B cell (primary cell): ENCODE data around the gene RSPH6A. TPM values are rescaled to one million over a fixed set of nuclear protein-coding genes. Genes with fewer than 3 reads are reported as not detected.

ENCODE experiments used
- ATAC-seq: fragments of 200-7000 bp; cut with Tn5 transposase; one replicate; pipeline ENCODE4 v1.10.0; 2021; ENCODE audit warnings: low read depth, mild to moderate bottlenecking, moderate number of reproducible peaks, moderate library complexity
- CTCF ChIA-PET: fragments of 350-600 bp; sonication (Branson Sonifier 250); formaldehyde crosslinking; loops from one replicate; lab custom pipeline; 2021; ENCODE audit warnings: antibody characterized with exemption, inconsistent platforms; lab: Charles Lee
- POLR2A ChIA-PET: fragments of 350-600 bp; sonication (Branson Sonifier 250); formaldehyde crosslinking; loops from one replicate; lab custom pipeline; 2021; ENCODE audit warnings: antibody characterized with exemption; lab: Charles Lee
- DNase-seq: peaks from one replicate; pipeline ENCODE4 v3.0.0; 2013
- H2AFZ ChIP-seq: 2 replicates; pipeline ENCODE4 v1.6.1; 2012; ENCODE audit warnings: mild to moderate bottlenecking, low read depth, low read length; ENCODE audit not compliant: insufficient read depth, poor library complexity, severe bottlenecking
- H3K27ac ChIP-seq, 2 donors: 1 replicate in 1 of 2; 2 replicates in 1 of 2; pipeline ENCODE4 v1.5.1; 2012 to 2013; ENCODE audit warnings: low read length in 2 of 2, mild to moderate bottlenecking in 2 of 2, moderate library complexity in 1 of 2
- H3K27me3 ChIP-seq, 4 experiments: fragments of 200-600 bp in 1 of 4; sonication (generic) in 1 of 4; replicated peaks in 1 of 4; 1 replicate in 2 of 4; 2 replicates in 2 of 4; pipeline versions ENCODE4 v1.6.1 to v1.7.0; 2013 to 2016; ENCODE audit warnings: low read length in 3 of 4, mild to moderate bottlenecking in 2 of 4, mixed read lengths in 1 of 4, moderate library complexity in 1 of 4; ENCODE audit not compliant: insufficient read depth in 4 of 4, control insufficient read depth in 3 of 4; ENCODE audit errors: control extremely low read depth in 1 of 4
- H3K36me3 ChIP-seq, 2 experiments: replicated peaks in 1 of 2; 1 replicate in 1 of 2; 2 replicates in 1 of 2; pipeline versions ENCODE4 v1.6.1 to v1.7.1; 2013; ENCODE audit warnings: low read length in 1 of 2; ENCODE audit not compliant: insufficient read depth in 2 of 2, control insufficient read depth in 1 of 2; ENCODE audit errors: control extremely low read depth in 1 of 2, extremely low read depth in 1 of 2
- H3K4me1 ChIP-seq, 2 donors: fragments of 200-600 bp in 1 of 2; sonication (generic) in 1 of 2; 1 replicate in 1 of 2; 2 replicates in 1 of 2; pipeline versions ENCODE4 v1.5.1 to v1.6.1; 2013 to 2017; ENCODE audit warnings: low read length in 2 of 2; ENCODE audit not compliant: control insufficient read depth in 2 of 2, insufficient read depth in 2 of 2
- H3K4me2 ChIP-seq: replicated peaks from 2 replicates; pipeline ENCODE3; 2012; ENCODE audit warnings: mild to moderate bottlenecking, low read depth, low read length; ENCODE audit not compliant: poor library complexity, severe bottlenecking
- H3K4me3 ChIP-seq, 5 experiments: fragments of 200-600 bp in 1 of 5; sonication (generic) in 1 of 5; 1 replicate in 3 of 5; 2 replicates in 2 of 5; pipeline versions ENCODE4 v1.5.1 to v1.7.0; 2011 to 2016; ENCODE audit warnings: low read length in 4 of 5, mild to moderate bottlenecking in 4 of 5, low read depth in 2 of 5, control low read depth in 1 of 5, moderate library complexity in 1 of 5; ENCODE audit not compliant: insufficient read depth in 1 of 5; ENCODE audit errors: control extremely low read depth in 1 of 5, extremely low read depth in 1 of 5
- H3K79me2 ChIP-seq: fragments of 200-600 bp; sonication (generic); one replicate; pipeline ENCODE4 v1.6.0; 2016; ENCODE audit warnings: low read length; ENCODE audit not compliant: control insufficient read depth, insufficient read depth
- H3K9ac ChIP-seq: fragments of 200-600 bp; sonication (generic); 2 replicates; pipeline ENCODE4 v1.6.1; 2017; ENCODE audit warnings: mild to moderate bottlenecking, low read length, moderate library complexity
- H3K9me3 ChIP-seq, 3 donors: one replicate each; pipeline versions ENCODE4 v1.6.1 to v1.7.1; 2013; ENCODE audit warnings: low read length in 2 of 3; ENCODE audit not compliant: control insufficient read depth in 2 of 3, insufficient read depth in 1 of 3; ENCODE audit errors: control extremely low read depth in 1 of 3
- H4K20me1 ChIP-seq: 2 replicates; pipeline ENCODE4 v1.6.0; 2012; ENCODE audit warnings: mild to moderate bottlenecking, low read length; ENCODE audit not compliant: insufficient read depth, control insufficient read depth, poor library complexity, severe bottlenecking
- H3K27ac Mint-ChIP-seq: one replicate; pipeline ENCODE4 v1.8.0; 2021; ENCODE audit warnings: mixed read lengths
- H3K27me3 Mint-ChIP-seq: one replicate; pipeline ENCODE4 v1.8.0; 2021; ENCODE audit warnings: mixed read lengths
- H3K4me1 Mint-ChIP-seq: one replicate; pipeline ENCODE4 v1.8.0; 2021; ENCODE audit warnings: mixed read lengths
- H3K4me3 Mint-ChIP-seq: one replicate; pipeline ENCODE4 v1.8.0; 2021; ENCODE audit warnings: mixed read lengths
- H3K9me3 Mint-ChIP-seq: one replicate; pipeline ENCODE4 v1.8.0; 2022; ENCODE audit warnings: mixed read lengths; ENCODE audit not compliant: insufficient read depth
- CTCF ChIP-seq: fragments of 200-600 bp; IDR thresholded peaks from one replicate; pipeline ENCODE4 v1.8.0; 2022; ENCODE audit warnings: antibody characterized with exemption, mild to moderate bottlenecking
- EZH2 ChIP-seq: IDR thresholded peaks from 2 replicates; pipeline ENCODE4 v1.6.1; 2012; ENCODE audit warnings: borderline replicate concordance, low read depth, mild to moderate bottlenecking, moderate library complexity, low read length; ENCODE audit not compliant: insufficient read depth, poor library complexity, severe bottlenecking
- WGBS: methylation state at CpG from one replicate; pipeline ENCODE4 v1.1.5; 2013; ENCODE audit warnings: missing lambda C conversion rate; ENCODE audit not compliant: insufficient coverage; 5-methylcytosine and 5-hydroxymethylcytosine counted together
- intact Hi-C: fragments of 100-400 bp; cut with micrococcal nuclease; formaldehyde crosslinking; loops from one replicate; pipeline ENCODE4 v1.10.0; 2022
- polyA plus RNA-seq: library from polyadenylated mRNA; depleted of rRNA; stranded (reverse); fragments of >200 nt; gene quantifications from 2 replicates; pipeline ENCODE4 v1.2.3, GENCODE V29; 2012
- total RNA-seq, 2 donors: library from RNA; stranded (reverse); fragments of 120-200 nt in 1 of 2; gene quantifications; 1 replicate in 1 of 2; 2 replicates in 1 of 2; pipeline versions ENCODE4 v1.2.3 to v1.2.4, GENCODE V29; 2013 to 2022

The RSPH6A gene
- total and polyA plus RNA-seq, 2 donors (not counting 1 experiment from before 2014, with no cell fraction given) = 0.03 to 0.62 TPM

GRCh38 chr19:45778010-45778661 is 37.0 kb downstream of the RSPH6A start:
- Histone ChIP-seq H3K36me3 (peaks cover 0 to 11% of the 10 kb centered on the region in 2 experiments), H4K20me1 (peaks cover 54% of the 10 kb centered on the region), H3K9ac (no peak overlapping the region), H3K4me2 (peak overlapping the region; percentile 92), H3K79me2 (no peaks in the 10 kb centered on the region), H3K9me3 (peaks cover 0 to 4% (median 0%) of the 10 kb centered on the region in 3 donors), H3K4me3 (no peak overlapping the region), H3K4me1 (peaks cover 17 to 22% of the 10 kb centered on the region in 2 donors), H3K27me3 (peaks cover 0 to 23% (median 2%) of the 10 kb centered on the region in 4 experiments), H3K27ac (no peak overlapping the region), H2AFZ (no peak overlapping the region)
- DNase-seq (no peak), ATAC-seq (no peak)
- 98% methylated on average over 27 of the region's 28 CpGs for WGBS
- H3K9me3 Mint-ChIP-seq = no peaks in the 10 kb centered on the region
- no peak overlapping the region for H3K27ac Mint-ChIP-seq
- no peak for TF ChIP-seq CTCF
- TF ChIP-seq EZH2 = no peak
- H3K4me1 Mint-ChIP-seq = peaks cover 24% of the 10 kb centered on the region
- POLR2A ChIA-PET = no interaction called here
- no peak overlapping the region for H3K4me3 Mint-ChIP-seq
- peaks cover 10% of the 10 kb centered on the region for H3K27me3 Mint-ChIP-seq
- intact Hi-C loops = no loop called here
- CTCF ChIA-PET = no interaction called here

GRCh38 chr19:45777395-45777961 is 37.6 kb downstream of the RSPH6A start:
- peaks cover 0 to 23% (median 2%) of the 10 kb centered on the region in 4 experiments for H3K27me3 ChIP-seq
- peaks cover 17 to 25% of the 10 kb centered on the region in 2 donors for H3K4me1 ChIP-seq
- intact Hi-C loops = no loop called here
- no peak overlapping the region for H3K4me3 ChIP-seq
- H4K20me1 ChIP-seq = peaks cover 52% of the 10 kb centered on the region
- H3K9ac ChIP-seq = no peak overlapping the region
- peaks cover 0 to 11% of the 10 kb centered on the region in 2 experiments for H3K36me3 ChIP-seq
- Mint-ChIP-seq H3K4me1 (peaks cover 24% of the 10 kb centered on the region), H3K27me3 (peaks cover 10% of the 10 kb centered on the region), H3K9me3 (no peaks in the 10 kb centered on the region), H3K4me3 (no peak overlapping the region), H3K27ac (no peak overlapping the region)
- 98% methylated on average over 34 of the region's 34 CpGs for WGBS
- no peak overlapping the region for H3K27ac ChIP-seq
- peaks cover 0 to 4% (median 0%) of the 10 kb centered on the region in 3 donors for H3K9me3 ChIP-seq
- H3K79me2 ChIP-seq = no peaks in the 10 kb centered on the region
- no peak for ATAC-seq
- no peak overlapping the region for H2AFZ ChIP-seq
- H3K4me2 ChIP-seq = no peak overlapping the region
- ChIA-PET CTCF (interaction anchor here (1.2 kb wide), 1 partner anchor 39 kb away, joined by 5 read pairs; no protein-coding TSS in a partner anchor), POLR2A (no interaction called here)
- DNase-seq = no peak
- no peak for TF ChIP-seq CTCF
- TF ChIP-seq EZH2 = no peak
